ENCODE results near the gene HBQ1. TPM values are rescaled to one million over a fixed set of nuclear protein-coding genes. Genes with fewer than 3 reads are reported as not detected.
"Not testable (repeated sequence)": the region's sequence is repeated elsewhere in the genome, so short reads cannot be mapped to it uniquely, and the experiment has no call there.

The HBQ1 gene
- total RNA-seq, 1 experiment from 2014 or later = 7.0 TPM

GRCh38 chr16:160691-161190, 19.5 kb upstream of the HBQ1 start:
- no peak overlapping the region for H3K4me3 ChIP-seq (ENCODE audit: low read depth, low read length)
- Mint-ChIP-seq H3K4me3 (ENCODE audit: unreplicated experiment) (no peak overlapping the region), H3K27ac (ENCODE audit: unreplicated experiment) (no peak overlapping the region), H3K9me3 (ENCODE audit: unreplicated experiment) (no peaks in the 10 kb centered on the region), H3K27me3 (ENCODE audit: insufficient read depth, unreplicated experiment) (peaks cover 10% of the 10 kb centered on the region), H3K4me1 (ENCODE audit: low read depth, unreplicated experiment) (peaks cover 10% of the 10 kb centered on the region), H3K36me3 (ENCODE audit: insufficient read depth, unreplicated experiment) (no peaks in the 10 kb centered on the region)
- no peak for TF ChIP-seq CTCF (IDR thresholded peaks at IDR 0.05; ENCODE audit: insufficient read depth in 1 of 2, low read depth in 1 of 2, low read length in 1 of 2, severe bottlenecking in 1 of 2, unreplicated experiment in 1 of 2)
- BruUV-seq (replicated peaks) = no TSS peak
- intact Hi-C loops (cut with micrococcal nuclease; ENCODE audit: unreplicated experiment) = no loop called here
- H3K4me1 ChIP-seq = no peaks in the 10 kb centered on the region
- no peaks in the 10 kb centered on the region for H3K36me3 ChIP-seq (ENCODE audit: control insufficient read depth, insufficient read depth, low read length)
- POLR2A ChIA-PET = no interaction called here
- H3K27me3 ChIP-seq (replicated peaks; ENCODE audit: control insufficient read depth, insufficient read depth, low read length) = no peaks in the 10 kb centered on the region; the same call in 1 of the 2 replicates
- no peaks in the 10 kb centered on the region for H3K9me3 ChIP-seq
- CTCF ChIA-PET = no interaction called here
- no peak for DNase-seq

- CTCF ChIA-PET = no interaction called here
- H3K27me3 Mint-ChIP-seq (ENCODE audit: insufficient read depth, unreplicated experiment) = peaks cover 12% of the 10 kb centered on the region
- H3K9me3 ChIP-seq = no peaks in the 10 kb centered on the region
- no peak for TF ChIP-seq CTCF (IDR thresholded peaks at IDR 0.05; ENCODE audit: insufficient read depth in 1 of 2, low read depth in 1 of 2, low read length in 1 of 2, severe bottlenecking in 1 of 2, unreplicated experiment in 1 of 2)
- H3K36me3 Mint-ChIP-seq (ENCODE audit: insufficient read depth, unreplicated experiment) = no peaks in the 10 kb centered on the region
- no peaks in the 10 kb centered on the region; the same call in 1 of the 2 replicates for H3K27me3 ChIP-seq (replicated peaks; ENCODE audit: control insufficient read depth, insufficient read depth, low read length)
- no peaks in the 10 kb centered on the region for H3K9me3 Mint-ChIP-seq (ENCODE audit: unreplicated experiment)
- DNase-seq = no peak
- POLR2A ChIA-PET = no interaction called here
- no peak overlapping the region for H3K4me3 ChIP-seq (ENCODE audit: low read depth, low read length)
- peaks cover 10% of the 10 kb centered on the region for H3K4me1 Mint-ChIP-seq (ENCODE audit: low read depth, unreplicated experiment)
- H3K4me3 Mint-ChIP-seq (ENCODE audit: unreplicated experiment) = no peak overlapping the region
- H3K27ac Mint-ChIP-seq (ENCODE audit: unreplicated experiment) = no peak overlapping the region
- no TSS peak for BruUV-seq (replicated peaks)
- intact Hi-C loops (cut with micrococcal nuclease; ENCODE audit: unreplicated experiment) = no loop called here
- H3K4me1 ChIP-seq = no peaks in the 10 kb centered on the region
- H3K36me3 ChIP-seq (ENCODE audit: control insufficient read depth, insufficient read depth, low read length) = no peaks in the 10 kb centered on the region
Measured at GRCh38 chr16:162271-162991, 17.8 kb upstream of the HBQ1 start.

GRCh38 chr16:163139-163538, 17.1 kb upstream of the HBQ1 start:
- H3K9me3 Mint-ChIP-seq (ENCODE audit: unreplicated experiment); intact Hi-C loops (cut with micrococcal nuclease; ENCODE audit: unreplicated experiment); BruUV-seq (replicated peaks); H3K36me3 Mint-ChIP-seq (ENCODE audit: insufficient read depth, unreplicated experiment); H3K9me3 ChIP-seq; CTCF ChIA-PET; H3K4me1 ChIP-seq; H3K36me3 ChIP-seq (ENCODE audit: control insufficient read depth, insufficient read depth, low read length); H3K27ac Mint-ChIP-seq (ENCODE audit: unreplicated experiment); DNase-seq; H3K4me3 Mint-ChIP-seq (ENCODE audit: unreplicated experiment); H3K4me3 ChIP-seq (ENCODE audit: low read depth, low read length); H3K27me3 Mint-ChIP-seq (ENCODE audit: insufficient read depth, unreplicated experiment); POLR2A ChIA-PET; H3K27me3 ChIP-seq (replicated peaks; ENCODE audit: control insufficient read depth, insufficient read depth, low read length): not testable (repeated sequence)
- H3K4me1 Mint-ChIP-seq (ENCODE audit: low read depth, unreplicated experiment) = peaks cover 10% of the 10 kb centered on the region

GRCh38 chr16:163696-164095, 16.6 kb upstream of the HBQ1 start:
- H3K4me3 ChIP-seq (ENCODE audit: low read depth, low read length); H3K36me3 Mint-ChIP-seq (ENCODE audit: insufficient read depth, unreplicated experiment); CTCF ChIA-PET; POLR2A ChIA-PET; H3K27ac Mint-ChIP-seq (ENCODE audit: unreplicated experiment); H3K9me3 Mint-ChIP-seq (ENCODE audit: unreplicated experiment); H3K4me3 Mint-ChIP-seq (ENCODE audit: unreplicated experiment); H3K9me3 ChIP-seq; BruUV-seq (replicated peaks); H3K36me3 ChIP-seq (ENCODE audit: control insufficient read depth, insufficient read depth, low read length); H3K27me3 Mint-ChIP-seq (ENCODE audit: insufficient read depth, unreplicated experiment); H3K27me3 ChIP-seq (replicated peaks; ENCODE audit: control insufficient read depth, insufficient read depth, low read length); intact Hi-C loops (cut with micrococcal nuclease; ENCODE audit: unreplicated experiment); DNase-seq; H3K4me1 ChIP-seq: not testable (repeated sequence)
- peaks cover 10% of the 10 kb centered on the region for H3K4me1 Mint-ChIP-seq (ENCODE audit: low read depth, unreplicated experiment)

- H3K9me3 Mint-ChIP-seq (ENCODE audit: unreplicated experiment); BruUV-seq (replicated peaks); H3K27ac Mint-ChIP-seq (ENCODE audit: unreplicated experiment); H3K27me3 ChIP-seq (replicated peaks; ENCODE audit: control insufficient read depth, insufficient read depth, low read length); H3K36me3 ChIP-seq (ENCODE audit: control insufficient read depth, insufficient read depth, low read length); H3K9me3 ChIP-seq; H3K27me3 Mint-ChIP-seq (ENCODE audit: insufficient read depth, unreplicated experiment); DNase-seq; POLR2A ChIA-PET; H3K4me3 ChIP-seq (ENCODE audit: low read depth, low read length); H3K4me1 ChIP-seq; H3K36me3 Mint-ChIP-seq (ENCODE audit: insufficient read depth, unreplicated experiment); intact Hi-C loops (cut with micrococcal nuclease; ENCODE audit: unreplicated experiment); H3K4me1 Mint-ChIP-seq (ENCODE audit: low read depth, unreplicated experiment); H3K4me3 Mint-ChIP-seq (ENCODE audit: unreplicated experiment); CTCF ChIA-PET: not testable (repeated sequence)
Measured at GRCh38 chr16:164134-164823, 16.0 kb upstream of the HBQ1 start.

All from Caco-2 (cell line).